ENCODE results near the gene AKNAD1. TPM values are rescaled to one million over a fixed set of nuclear protein-coding genes. Genes with fewer than 3 reads are reported as not detected.

The AKNAD1 gene
- total and polyA plus RNA-seq, 2 of the 8 experiments (the other 6 are each of a cell fraction or from before 2014, with no cell fraction given), result not detected

DNA sequence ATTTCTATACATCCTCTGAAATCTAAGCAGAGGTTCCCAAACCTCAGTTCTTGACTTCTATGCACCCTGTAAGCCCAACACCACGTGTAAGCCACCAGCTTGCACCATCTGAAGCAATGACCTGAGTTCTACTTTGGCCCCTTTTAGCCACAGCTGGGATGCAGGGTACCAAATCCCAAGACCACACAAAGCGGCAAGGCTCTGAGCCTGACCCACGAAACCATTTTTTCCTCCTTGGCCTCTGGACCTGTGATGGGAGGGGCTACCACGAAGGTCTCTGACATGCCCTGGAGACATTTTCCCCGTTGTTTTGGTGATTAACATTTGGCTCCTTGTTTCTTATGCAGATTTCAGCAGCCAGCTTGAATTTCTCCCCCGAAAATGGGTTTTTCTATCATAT lies 71.6 kb downstream of the AKNAD1 start:
- Histone ChIP-seq H3K79me1 (ENCODE audit: low read depth, low read length) (no peaks in the 10 kb centered on the region), H3K79me2 (ENCODE audit: control insufficient read depth in 1 of 2, insufficient read depth in 2 of 2, low read length in 2 of 2) (no peaks in the 10 kb centered on the region), H4K91ac (replicated peaks; ENCODE audit: insufficient read length, low read length) (no peak overlapping the region), H2BK20ac (ENCODE audit: low read length) (no peak overlapping the region), H3K4me2 (ENCODE audit: insufficient read depth in 1 of 2, low read depth in 2 of 2, low read length in 2 of 2) (no peak overlapping the region), H4K8ac (ENCODE audit: extremely low read depth, insufficient read depth, low read length) (no peak overlapping the region; the same call in 1 of the 2 replicates), H2BK12ac (ENCODE audit: low read depth, low read length) (no peak overlapping the region), H3K23me2 (ENCODE audit: low read depth, low read length) (no peaks in the 10 kb centered on the region), H3K36me3 (ENCODE audit: control insufficient read depth in 2 of 4, insufficient read depth in 4 of 4, low read length in 3 of 4) (peaks cover 2 to 40% (median 18%) of the 10 kb centered on the region in 4 experiments; a peak in 5 of 8 replicates), H3K4me1 (replicated peaks in 1 of 4; ENCODE audit: control insufficient read depth in 3 of 4, insufficient read depth in 4 of 4, low read length in 3 of 4) (no peaks in the 10 kb centered on the region), H3K4ac (replicated peaks; ENCODE audit: insufficient read length, low read depth, low read length) (no peak overlapping the region), H3K14ac (ENCODE audit: insufficient read length) (no peak overlapping the region), H3K4me3 (ENCODE audit: extremely low read depth in 1 of 4, insufficient read depth in 2 of 4, low read depth in 3 of 4, low read length in 4 of 4) (no peak overlapping the region), H3K56ac (replicated peaks; ENCODE audit: insufficient read length, low read depth, low read length) (no peak overlapping the region), H3K27ac (ENCODE audit: low read depth, low read length) (no peak overlapping the region), H3K27me3 (replicated peaks in 1 of 4; ENCODE audit: control insufficient read depth in 3 of 4, extremely low read depth in 1 of 4, insufficient read depth in 3 of 4, low read length in 3 of 4) (no peaks in the 10 kb centered on the region), H3K23ac (ENCODE audit: insufficient read length) (no peak overlapping the region), H3K9ac (replicated peaks in 1 of 4; ENCODE audit: extremely low read depth in 1 of 4, low read depth in 3 of 4, low read length in 3 of 4) (no peak overlapping the region), H2AK5ac (ENCODE audit: low read depth, low read length) (no peak overlapping the region), H2BK15ac (ENCODE audit: low read length) (no peak overlapping the region), H3K9me3 (ENCODE audit: insufficient read depth in 2 of 2, low read depth in 1 of 2, low read length in 1 of 2) (peaks cover 24 to 28% of the 10 kb centered on the region in 2 experiments), H2BK5ac (ENCODE audit: low read depth, low read length) (no peak overlapping the region), H2AFZ (ENCODE audit: low read length) (no peak overlapping the region), H2BK120ac (replicated peaks; ENCODE audit: low read depth, low read length) (no peak overlapping the region), H4K5ac (ENCODE audit: insufficient read length, low read depth, low read length) (no peak overlapping the region), H4K20me1 (replicated peaks in 1 of 2; ENCODE audit: control insufficient read depth in 1 of 2, insufficient read depth in 2 of 2, low read length in 2 of 2) (no peaks in the 10 kb centered on the region), H3K18ac (ENCODE audit: extremely low read depth, low read length) (no peak overlapping the region)
- CTCF ChIA-PET (ENCODE audit: partially characterized antibody), result interaction anchor here (0.6 kb wide), 1 partner anchor 168 kb away, joined by 3 read pairs; no protein-coding TSS in a partner anchor
- DNase-seq (ENCODE audit: low read depth in 1 of 2, low spot score in 2 of 2) (no peak), FAIRE-seq (no peak)
- 89% methylated on average over 6 of the region's 6 CpGs; no CpG with 5 or more reads in 1 of the 2 experiments for WGBS, 2 experiments (ENCODE audit: extremely low coverage in 1 of 2, insufficient coverage in 1 of 2, insufficient read length in 1 of 2, insufficient replicate concordance in 2 of 2, low coverage in 1 of 2, low lambda C conversion rate in 2 of 2, missing lambda C conversion rate in 1 of 2)
- POLR2A ChIA-PET (ENCODE audit: partially characterized antibody), result no interaction called here
- no peak for TF ChIP-seq RXRA (IDR thresholded peaks at IDR 0.05; ENCODE audit: insufficient read depth, low read depth, low read length)
- TF ChIP-seq SP1 (IDR thresholded peaks at IDR 0.05; ENCODE audit: low read depth, low read length), result no peak
- TF ChIP-seq SIX5 (IDR thresholded peaks at IDR 0.05; ENCODE audit: low read depth, low read length), result no peak
- TF ChIP-seq HDAC6 (IDR thresholded peaks at IDR 0.05; ENCODE audit: low read depth, low read length), result no peak
- TF ChIP-seq NANOG (IDR thresholded peaks at IDR 0.05; ENCODE audit: insufficient read depth, low read depth, low read length, poor library complexity, severe bottlenecking), result no peak
- TF ChIP-seq USF2 (IDR thresholded peaks at IDR 0.05; ENCODE audit: low read length), result no peak
- no peak for TF ChIP-seq PHF8 (conservative IDR thresholded peaks at IDR 0.05; ENCODE audit: low read depth, low read length)
- TF ChIP-seq CREB1 (IDR thresholded peaks at IDR 0.05), result no peak
- TF ChIP-seq JUND (IDR thresholded peaks at IDR 0.05; ENCODE audit: low read length), result no peak
- TF ChIP-seq SIN3A (conservative IDR thresholded peaks at IDR 0.05 in 1 of 2, IDR thresholded peaks at IDR 0.05 in 1 of 2; ENCODE audit: low read depth in 1 of 2, low read length in 2 of 2), result no peak
- TF ChIP-seq EP300 (IDR thresholded peaks at IDR 0.05; ENCODE audit: borderline replicate concordance in 1 of 2, low read depth in 2 of 2, low read length in 2 of 2), result no peak
- no peak for TF ChIP-seq ASH2L (IDR thresholded peaks at IDR 0.05; ENCODE audit: low read length)
- TF ChIP-seq POLR2AphosphoS5 (IDR thresholded peaks at IDR 0.05; ENCODE audit: low read depth, low read length), result no peak
- TF ChIP-seq FOSL1 (IDR thresholded peaks at IDR 0.05; ENCODE audit: insufficient read depth, low read depth, low read length), result no peak
